DOHH2 (cell line): ENCODE measurements around the gene GPATCH2.
"Not testable (repeated sequence)": the region's sequence is repeated elsewhere in the genome, so short reads cannot be mapped to it uniquely, and the experiment has no call there.

ENCODE experiments used
- H3F3A ChIP-seq: fragments of 200-600 bp; sonication (generic), shearing (Covaris generic); 2 replicates; pipeline ENCODE4 v1.6.0; 2016; ENCODE audit warnings: antibody characterized with exemption, mild to moderate bottlenecking; ENCODE audit not compliant: control insufficient read depth, insufficient read depth
- H3K27ac ChIP-seq: fragments of 200-600 bp; sonication (generic); 2 replicates; pipeline ENCODE4 v1.5.1; 2014; ENCODE audit warnings: low read depth, mild to moderate bottlenecking, low read length, moderate library complexity
- H3K27me3 ChIP-seq: fragments of 200-600 bp; sonication (generic); 2 replicates; pipeline ENCODE4 v1.6.1; 2014; ENCODE audit warnings: mild to moderate bottlenecking, low read length, mixed read lengths; ENCODE audit not compliant: control insufficient read depth
- H3K36me3 ChIP-seq: fragments of 200-600 bp; sonication (generic); 2 replicates; pipeline ENCODE4 v1.6.1; 2014; ENCODE audit warnings: mild to moderate bottlenecking, low read length, moderate library complexity, mixed read lengths; ENCODE audit not compliant: control insufficient read depth
- H3K4me1 ChIP-seq: fragments of 200-600 bp; sonication (generic); 2 replicates; pipeline ENCODE4 v1.6.1; 2014; ENCODE audit warnings: mild to moderate bottlenecking, low read length, mixed read lengths; ENCODE audit not compliant: control insufficient read depth
- H3K4me2 ChIP-seq: fragments of 200-600 bp; sonication (generic); 2 replicates; pipeline ENCODE4 v1.6.0; 2014; ENCODE audit warnings: mild to moderate bottlenecking, low read length, moderate library complexity
- H3K4me3 ChIP-seq: fragments of 200-600 bp; sonication (generic); 2 replicates; pipeline ENCODE4 v1.5.1; 2014; ENCODE audit warnings: mild to moderate bottlenecking, low read length, mixed read lengths
- H3K79me2 ChIP-seq: fragments of 200-600 bp; sonication (generic); 2 replicates; pipeline ENCODE4 v1.6.1; 2014; ENCODE audit warnings: mild to moderate bottlenecking, low read length, mixed read lengths; ENCODE audit not compliant: control insufficient read depth
- H3K9me2 ChIP-seq: fragments of 200-600 bp; sonication (generic); replicated peaks from 2 replicates; pipeline ENCODE4 v1.6.1; 2014; ENCODE audit warnings: mild to moderate bottlenecking, low read length, mixed read lengths; ENCODE audit not compliant: control insufficient read depth
- H3K9me3 ChIP-seq: fragments of 200-600 bp; sonication (generic); 2 replicates; pipeline ENCODE4 v1.6.1; 2014; ENCODE audit warnings: antibody characterized with exemption, low read length, mixed read lengths; ENCODE audit not compliant: control insufficient read depth, insufficient read depth
- H4K20me1 ChIP-seq: fragments of 200-600 bp; sonication (generic); 2 replicates; pipeline ENCODE4 v1.6.0; 2014; ENCODE audit warnings: low read depth, mild to moderate bottlenecking, antibody characterized with exemption, low read length, moderate library complexity; ENCODE audit not compliant: control insufficient read depth, insufficient read depth
- EZH2phosphoT487 ChIP-seq: fragments of 200-600 bp; sonication (generic); IDR thresholded peaks from 2 replicates; pipeline ENCODE4 v1.6.1; 2017; ENCODE audit warnings: borderline replicate concordance, mild to moderate bottlenecking, antibody characterized with exemption, low read length, moderate library complexity, mixed read lengths
- TF ChIP-seq, protein P1 (sequence below): fragments of 200-600 bp; sonication (generic); IDR thresholded peaks from one replicate; pipeline ENCODE4 v1.5.1; 2014; ENCODE audit warnings: antibody characterized with exemption, mild to moderate bottlenecking, low read depth, low read length; ENCODE audit not compliant: poor library complexity, severe bottlenecking

The GPATCH2 gene

GRCh38 chr1:217524787-217525520 is 105.9 kb downstream of the GPATCH2 start:
- Histone ChIP-seq H3K9me2 (no peaks in the 10 kb centered on the region), H3F3A (no peaks in the 10 kb centered on the region), H3K27ac (no peak overlapping the region), H3K4me2 (no peak overlapping the region), H4K20me1 (no peaks in the 10 kb centered on the region), H3K27me3 (no peaks in the 10 kb centered on the region), H3K79me2 (no peaks in the 10 kb centered on the region), H3K4me1 (no peaks in the 10 kb centered on the region), H3K36me3 (no peaks in the 10 kb centered on the region), H3K4me3 (no peak overlapping the region), H3K9me3 (no peaks in the 10 kb centered on the region)
- TF ChIP-seq, protein P1, sequence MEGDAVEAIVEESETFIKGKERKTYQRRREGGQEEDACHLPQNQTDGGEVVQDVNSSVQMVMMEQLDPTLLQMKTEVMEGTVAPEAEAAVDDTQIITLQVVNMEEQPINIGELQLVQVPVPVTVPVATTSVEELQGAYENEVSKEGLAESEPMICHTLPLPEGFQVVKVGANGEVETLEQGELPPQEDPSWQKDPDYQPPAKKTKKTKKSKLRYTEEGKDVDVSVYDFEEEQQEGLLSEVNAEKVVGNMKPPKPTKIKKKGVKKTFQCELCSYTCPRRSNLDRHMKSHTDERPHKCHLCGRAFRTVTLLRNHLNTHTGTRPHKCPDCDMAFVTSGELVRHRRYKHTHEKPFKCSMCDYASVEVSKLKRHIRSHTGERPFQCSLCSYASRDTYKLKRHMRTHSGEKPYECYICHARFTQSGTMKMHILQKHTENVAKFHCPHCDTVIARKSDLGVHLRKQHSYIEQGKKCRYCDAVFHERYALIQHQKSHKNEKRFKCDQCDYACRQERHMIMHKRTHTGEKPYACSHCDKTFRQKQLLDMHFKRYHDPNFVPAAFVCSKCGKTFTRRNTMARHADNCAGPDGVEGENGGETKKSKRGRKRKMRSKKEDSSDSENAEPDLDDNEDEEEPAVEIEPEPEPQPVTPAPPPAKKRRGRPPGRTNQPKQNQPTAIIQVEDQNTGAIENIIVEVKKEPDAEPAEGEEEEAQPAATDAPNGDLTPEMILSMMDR = no peak

DNA sequence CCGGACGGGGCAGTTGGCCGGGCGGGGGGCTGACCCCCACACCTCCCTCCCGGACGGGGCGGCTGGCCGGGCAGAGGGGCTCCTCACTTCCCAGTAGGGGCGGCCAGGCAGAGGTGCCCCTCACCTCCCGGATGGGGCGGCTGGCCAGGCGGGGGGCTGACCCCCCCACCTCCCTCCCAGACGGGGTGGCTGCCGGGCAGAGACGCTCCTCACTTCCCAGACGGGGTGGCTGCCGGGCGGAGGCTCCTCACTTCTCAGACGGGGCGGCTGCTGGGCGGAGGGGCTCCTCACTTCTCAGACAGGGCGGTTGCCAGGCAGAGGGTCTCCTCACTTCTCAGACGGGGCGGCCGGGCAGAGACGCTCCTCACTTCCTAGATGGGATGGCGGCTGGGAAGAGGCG is 107.0 kb downstream of the GPATCH2 start:
- H3F3A ChIP-seq, H3K36me3 ChIP-seq, H3K9me3 ChIP-seq, H3K4me3 ChIP-seq, H4K20me1 ChIP-seq, H3K4me1 ChIP-seq, H3K27me3 ChIP-seq, H3K4me2 ChIP-seq, H3K9me2 ChIP-seq, H3K79me2 ChIP-seq, H3K27ac ChIP-seq: not testable (repeated sequence)

DNA sequence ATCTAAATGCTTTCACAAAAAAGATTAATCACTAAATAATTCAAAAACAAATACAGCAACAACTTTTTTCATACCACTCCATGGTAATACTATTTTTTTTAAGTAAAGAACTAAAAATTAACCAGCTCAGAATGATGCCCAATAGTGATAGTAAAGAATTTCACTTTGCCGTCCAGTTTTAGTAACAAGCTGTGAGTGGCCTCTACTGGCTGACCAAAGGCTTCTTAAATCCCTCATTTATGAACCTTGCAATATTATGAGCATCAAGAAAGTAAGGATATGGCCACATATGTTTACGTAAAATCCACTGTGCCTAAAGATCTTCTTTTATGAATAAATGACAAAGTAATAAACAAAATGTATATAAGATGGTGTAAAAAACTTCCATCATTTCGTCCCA is 108.6 kb downstream of the GPATCH2 start:
- H3K79me2 ChIP-seq = no peaks in the 10 kb centered on the region
- H3K9me3 ChIP-seq = no peaks in the 10 kb centered on the region
- TF ChIP-seq, protein P1 = no peak
- no peak for TF ChIP-seq EZH2phosphoT487
- no peak overlapping the region for H3K27ac ChIP-seq
- no peaks in the 10 kb centered on the region for H3K27me3 ChIP-seq
- no peak overlapping the region for H3K4me3 ChIP-seq
- H3K36me3 ChIP-seq = no peaks in the 10 kb centered on the region
- no peaks in the 10 kb centered on the region for H3K4me1 ChIP-seq
- no peaks in the 10 kb centered on the region for H3K9me2 ChIP-seq
- no peaks in the 10 kb centered on the region for H3F3A ChIP-seq
- no peaks in the 10 kb centered on the region for H4K20me1 ChIP-seq
- H3K4me2 ChIP-seq = no peak overlapping the region

GRCh38 chr1:217521317-217521716 is 109.6 kb downstream of the GPATCH2 start:
- H3K4me1 ChIP-seq = no peaks in the 10 kb centered on the region

More at GRCh38 chr1:217521317-217521716, 109.6 kb downstream of the GPATCH2 start:
- H3K9me3 ChIP-seq = no peaks in the 10 kb centered on the region
- no peak overlapping the region for H3K4me2 ChIP-seq
- no peaks in the 10 kb centered on the region for H3K9me2 ChIP-seq
- H4K20me1 ChIP-seq = no peaks in the 10 kb centered on the region
- H3F3A ChIP-seq = no peaks in the 10 kb centered on the region
- no peak for TF ChIP-seq EZH2phosphoT487
- no peaks in the 10 kb centered on the region for H3K27me3 ChIP-seq
- H3K27ac ChIP-seq = no peak overlapping the region
- no peak overlapping the region for H3K4me3 ChIP-seq
- no peaks in the 10 kb centered on the region for H3K36me3 ChIP-seq
- H3K79me2 ChIP-seq = no peaks in the 10 kb centered on the region
